Skeletal muscle tissue (tissue), 4 donors: ENCODE results near the gene TWF2. TPM values are rescaled to one million over a fixed set of nuclear protein-coding genes. Genes with fewer than 3 reads are reported as not detected.

Experiments used
- H3K27ac ChIP-seq: one replicate; pipeline ENCODE4 v1.7.0; 2013; ENCODE audit warnings: mild to moderate bottlenecking, low read depth, low read length, inconsistent platforms
- H3K27me3 ChIP-seq, 3 donors: one replicate each; pipeline ENCODE4 v1.7.0; 2013; ENCODE audit warnings: low read length in 3 of 3; ENCODE audit not compliant: control insufficient read depth in 3 of 3, insufficient read depth in 3 of 3
- H3K36me3 ChIP-seq, 3 donors: one replicate each; pipeline ENCODE4 v1.7.0; 2013; ENCODE audit warnings: low read length in 3 of 3; ENCODE audit not compliant: control insufficient read depth in 3 of 3, insufficient read depth in 3 of 3
- H3K4me1 ChIP-seq, 3 donors: one replicate each; pipeline ENCODE4 v1.7.0; 2013; ENCODE audit warnings: low read length in 3 of 3, mild to moderate bottlenecking in 3 of 3; ENCODE audit not compliant: control insufficient read depth in 3 of 3, insufficient read depth in 3 of 3
- H3K4me3 ChIP-seq, 3 donors: one replicate each; pipeline ENCODE4 v1.7.0; 2013; ENCODE audit warnings: low read length in 3 of 3
- H3K9ac ChIP-seq, 3 donors: one replicate each; pipeline ENCODE4 v1.7.0; 2013; ENCODE audit warnings: low read length in 3 of 3, mild to moderate bottlenecking in 3 of 3, moderate library complexity in 2 of 3, low read depth in 1 of 3
- H3K9me3 ChIP-seq, 3 donors: one replicate each; pipeline ENCODE4 v1.7.0; 2013; ENCODE audit warnings: low read length in 3 of 3; ENCODE audit not compliant: control insufficient read depth in 3 of 3
- total RNA-seq: library from RNA; depleted of rRNA; stranded (reverse); fragments of >200 nt; gene quantifications from one replicate; pipeline ENCODE4 v1.2.3, GENCODE V29; 2014
- donor health status: Osteomylitis.

TWF2 gene
- total RNA-seq, 1 donor from 2014 or later = 18.8 TPM

DNA sequence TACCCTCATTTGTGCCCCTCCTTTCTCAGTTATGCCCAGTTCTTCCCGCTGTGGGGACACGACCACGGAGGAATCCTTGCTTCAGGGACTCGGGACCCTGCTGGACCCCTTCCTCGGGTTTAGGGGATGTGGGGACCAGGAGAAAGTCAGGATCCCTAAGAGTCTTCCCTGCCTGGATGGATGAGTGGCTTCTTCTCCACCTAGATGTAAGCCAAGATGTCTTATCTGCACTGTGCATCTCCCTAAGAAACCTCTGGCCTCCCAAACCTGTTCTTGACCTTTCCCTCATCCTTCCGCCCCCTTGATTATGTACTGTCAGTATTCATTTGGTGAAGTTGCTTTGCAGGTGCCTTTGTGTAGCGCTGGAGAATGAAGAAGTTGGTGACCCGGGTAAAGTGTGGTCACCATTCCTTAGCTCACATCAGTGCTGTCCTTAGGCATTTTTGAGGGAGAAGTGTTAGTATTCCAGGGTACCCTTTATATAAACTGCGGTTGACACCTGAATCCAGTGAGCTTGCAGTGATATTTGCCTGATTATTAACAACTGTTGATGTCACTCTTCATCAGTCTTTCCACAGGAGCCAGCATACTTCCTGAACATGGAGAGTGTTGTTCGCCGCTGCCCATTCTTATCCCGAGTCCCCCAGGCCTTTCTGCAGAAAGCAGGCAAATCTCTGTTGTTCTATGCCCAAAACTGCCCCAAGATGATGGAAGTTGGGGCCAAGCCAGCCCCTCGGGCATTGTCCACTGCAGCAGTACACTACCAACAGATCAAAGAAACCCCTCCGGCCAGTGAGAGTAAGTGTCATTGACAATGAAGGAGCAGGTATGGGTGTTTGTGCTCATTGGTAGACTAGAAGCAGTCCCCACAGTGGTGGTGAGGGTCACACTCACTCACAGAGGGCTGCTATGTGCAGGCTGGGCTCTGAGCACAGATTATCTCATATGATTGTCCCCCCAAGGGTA, 40.0 kb downstream of the TWF2 start:
- no peaks in the 10 kb centered on the region for H3K27me3 ChIP-seq
- H3K36me3 ChIP-seq = peaks cover 17 to 26% (median 26%) of the 10 kb centered on the region in 3 donors
- H3K4me1 ChIP-seq = peaks cover 24 to 30% (median 28%) of the 10 kb centered on the region in 3 donors
- peak overlapping the region; percentile 83 to 94 (median 94) for H3K9ac ChIP-seq
- H3K9me3 ChIP-seq = no peaks in the 10 kb centered on the region
- H3K4me3 ChIP-seq = peak overlapping the region; percentile 84 to 89 (median 85)
- H3K27ac ChIP-seq = peak overlapping the region; percentile 82

DNA sequence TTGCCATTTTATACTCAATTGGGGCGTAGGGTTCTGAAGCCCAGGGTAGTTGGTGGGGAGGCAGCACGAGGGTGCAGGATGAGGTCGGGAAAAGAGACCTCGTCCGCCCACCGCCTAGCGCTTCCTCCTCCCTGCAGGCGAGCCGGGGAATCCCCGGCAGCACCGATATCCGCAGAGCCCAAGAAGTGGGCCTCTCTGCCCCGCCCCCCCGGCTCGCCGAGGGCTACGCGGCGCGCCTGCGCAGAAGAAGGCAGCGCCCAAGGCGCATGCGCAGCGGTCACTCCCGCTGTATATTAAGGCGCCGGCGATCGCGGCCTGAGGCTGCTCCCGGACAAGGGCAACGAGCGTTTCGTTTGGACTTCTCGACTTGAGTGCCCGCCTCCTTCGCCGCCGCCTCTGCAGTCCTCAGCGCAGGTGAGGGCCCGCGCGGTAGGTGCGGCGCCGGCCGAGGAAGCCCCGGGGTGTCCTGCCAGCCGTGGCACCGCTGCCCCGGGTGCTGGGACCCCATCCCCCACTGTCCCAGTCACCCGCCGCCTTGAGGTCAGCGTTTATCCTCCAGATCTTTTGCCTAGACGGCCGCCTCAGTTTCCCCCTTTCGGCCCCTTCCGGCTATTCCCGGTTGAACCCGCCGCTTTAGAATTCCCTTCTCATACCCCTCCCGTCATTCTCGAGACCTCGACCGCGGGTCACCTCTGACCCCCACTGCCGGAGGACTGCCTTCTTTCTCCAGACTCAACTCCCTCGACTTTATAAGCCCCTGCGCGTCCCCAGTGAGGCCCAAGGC, 40.9 kb downstream of the TWF2 start, which contains the start of gene ALAS1:
TSS of gene ALAS1 (plus strand) at position 319 of the 784 bp plus-strand sequence. CDS start 1,082 bp downstream, outside the sequence.
- H3K9ac ChIP-seq = peak within 1 kb of the TSS; percentile 84 to 94 (median 94)
- no peaks in the 10 kb centered on the region for H3K9me3 ChIP-seq
- peaks cover 17% of the 10 kb centered on the region in 3 donors for H3K36me3 ChIP-seq
- peaks cover 28 to 34% (median 28%) of the 10 kb centered on the region in 3 donors for H3K4me1 ChIP-seq
- peak within 1 kb of the TSS; percentile 84 to 89 (median 85) for H3K4me3 ChIP-seq
- peak within 1 kb of the TSS; percentile 82 for H3K27ac ChIP-seq
- H3K27me3 ChIP-seq = no peaks in the 10 kb centered on the region

- Histone ChIP-seq H3K9me3 (no peaks in the 10 kb centered on the region), H3K36me3 (peaks cover 11 to 14% (median 12%) of the 10 kb centered on the region in 3 donors), H3K4me1 (peaks cover 26 to 37% (median 32%) of the 10 kb centered on the region in 3 donors), H3K27me3 (no peaks in the 10 kb centered on the region), H3K4me3 (peak overlapping the region; percentile 84 to 89 (median 85)), H3K9ac (peak overlapping the region; percentile 84 to 94 (median 94)), H3K27ac (peak overlapping the region; percentile 82)
Observed at GRCh38 chr3:52197499-52197841, 41.5 kb downstream of the TWF2 start.

DNA sequence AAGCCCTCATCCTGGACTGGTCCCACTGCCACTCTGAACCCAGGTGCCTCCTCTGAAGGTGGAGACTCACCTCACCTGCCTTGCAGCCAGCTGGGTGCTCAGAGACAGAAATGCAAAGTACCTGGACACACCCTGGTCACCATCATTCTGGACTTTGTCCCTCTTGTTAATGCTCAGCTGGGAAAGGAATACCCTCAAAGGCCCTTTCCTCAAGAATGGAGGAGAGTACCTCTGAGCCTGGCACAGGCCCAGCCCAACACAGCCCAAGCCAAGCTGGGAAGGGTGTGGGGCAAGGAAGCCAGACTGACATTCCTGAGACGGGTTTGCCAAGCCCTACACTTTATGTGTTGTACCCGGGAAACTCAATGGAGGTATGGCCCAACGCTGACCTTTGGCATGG, 42.0 kb downstream of the TWF2 start:
- H3K4me1 ChIP-seq = peaks cover 25 to 36% (median 32%) of the 10 kb centered on the region in 3 donors
- H3K9me3 ChIP-seq = no peaks in the 10 kb centered on the region
- no peak overlapping the region for H3K27ac ChIP-seq
- H3K4me3 ChIP-seq = peak overlapping the region in 1 of 3 donors; percentile 84
- H3K27me3 ChIP-seq = no peaks in the 10 kb centered on the region
- H3K36me3 ChIP-seq = peaks cover 8 to 11% (median 8%) of the 10 kb centered on the region in 3 donors
- peak overlapping the region in 2 of 3 donors; percentile 94 for H3K9ac ChIP-seq

DNA sequence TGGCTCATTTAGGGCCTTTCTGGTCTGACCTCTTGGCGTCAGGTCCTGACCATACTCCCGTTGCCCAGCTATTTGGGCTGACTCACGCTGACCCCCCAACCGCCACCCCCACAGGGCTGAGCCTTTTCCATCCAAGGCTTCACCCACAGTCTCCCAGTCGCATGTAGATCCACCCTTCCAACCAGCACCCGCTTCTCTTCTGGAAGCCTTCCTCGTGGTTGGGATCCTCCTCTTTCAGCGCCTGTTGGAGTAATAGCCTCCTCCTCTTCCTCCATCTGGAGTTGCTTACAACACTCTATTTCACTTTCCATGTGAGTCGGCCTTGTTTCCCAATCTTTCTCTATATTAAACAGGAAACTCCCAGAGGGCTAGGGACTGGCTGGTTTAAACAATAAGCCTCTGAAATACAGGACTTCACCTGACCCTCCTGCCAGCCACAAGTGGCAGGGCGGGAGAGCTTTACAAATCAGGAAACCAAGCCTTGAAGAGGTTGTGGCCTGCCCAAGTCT, 43.1 kb downstream of the TWF2 start:
- Histone ChIP-seq H3K9me3 (no peaks in the 10 kb centered on the region), H3K4me3 (no peak overlapping the region), H3K27ac (peak overlapping the region; percentile 11)

DNA sequence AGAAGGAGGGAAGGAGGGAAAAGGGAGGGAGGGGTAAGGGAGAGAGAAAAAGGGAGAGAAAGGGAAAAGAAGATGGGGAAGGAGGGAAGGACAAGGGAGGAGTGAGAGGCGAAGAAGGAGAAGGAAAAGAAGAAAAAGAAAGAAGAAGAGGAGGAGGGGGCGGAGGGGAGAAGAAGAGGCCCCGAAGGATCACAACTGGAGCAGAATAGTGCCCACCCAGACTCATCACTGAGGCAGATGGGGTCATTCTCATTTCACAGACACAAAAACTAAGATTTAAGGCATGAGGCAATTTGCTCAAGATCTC, 43.7 kb downstream of the TWF2 start:
- peaks cover 31 to 42% (median 36%) of the 10 kb centered on the region in 3 donors for H3K4me1 ChIP-seq
- no peak overlapping the region for H3K27ac ChIP-seq
- no peaks in the 10 kb centered on the region for H3K27me3 ChIP-seq
- no peak overlapping the region for H3K4me3 ChIP-seq
- no peak overlapping the region for H3K9ac ChIP-seq
- H3K36me3 ChIP-seq = peaks cover 4 to 6% (median 5%) of the 10 kb centered on the region in 3 donors
- H3K9me3 ChIP-seq = no peaks in the 10 kb centered on the region

More for the DNA sequence above, 43.1 kb downstream of the TWF2 start:
- H3K36me3 ChIP-seq = peaks cover 4 to 6% (median 5%) of the 10 kb centered on the region in 3 donors
- H3K4me1 ChIP-seq = peaks cover 25 to 36% (median 32%) of the 10 kb centered on the region in 3 donors
- no peaks in the 10 kb centered on the region for H3K27me3 ChIP-seq
- no peak overlapping the region for H3K9ac ChIP-seq

GRCh38 chr3:52194485-52195290, 44.3 kb downstream of the TWF2 start:
- Histone ChIP-seq H3K4me1 (peaks cover 35 to 48% (median 41%) of the 10 kb centered on the region in 3 donors), H3K4me3 (no peak overlapping the region), H3K9me3 (no peaks in the 10 kb centered on the region), H3K36me3 (peaks cover 4 to 6% (median 5%) of the 10 kb centered on the region in 3 donors), H3K27me3 (no peaks in the 10 kb centered on the region), H3K27ac (no peak overlapping the region), H3K9ac (no peak overlapping the region)

DNA sequence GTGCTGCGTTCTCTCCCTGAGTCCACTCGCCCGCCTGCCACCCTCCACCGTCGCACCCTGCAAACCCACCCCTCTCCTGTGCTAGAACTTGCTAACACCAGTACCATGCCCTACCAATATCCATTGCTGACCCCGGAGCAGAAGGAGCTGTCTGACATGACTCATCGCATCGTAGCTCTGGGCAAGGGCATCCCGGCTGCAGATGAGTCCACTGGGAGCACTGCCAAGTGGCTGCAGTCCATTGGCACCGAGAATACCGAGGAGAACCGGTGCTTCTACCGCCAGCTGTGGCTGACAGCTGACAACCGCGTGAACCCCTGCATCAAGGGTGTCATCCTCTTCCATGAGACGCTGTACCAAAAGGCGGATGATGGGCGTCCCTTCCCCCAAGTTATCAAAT, 45.9 kb downstream of the TWF2 start:
- H3K4me1 ChIP-seq = peaks cover 24 to 37% (median 30%) of the 10 kb centered on the region in 3 donors
- H3K9ac ChIP-seq = no peak overlapping the region
- no peak overlapping the region for H3K27ac ChIP-seq
- no peaks in the 10 kb centered on the region for H3K27me3 ChIP-seq
- H3K36me3 ChIP-seq = no peaks in the 10 kb centered on the region
- H3K4me3 ChIP-seq = no peak overlapping the region
- no peaks in the 10 kb centered on the region for H3K9me3 ChIP-seq

DNA sequence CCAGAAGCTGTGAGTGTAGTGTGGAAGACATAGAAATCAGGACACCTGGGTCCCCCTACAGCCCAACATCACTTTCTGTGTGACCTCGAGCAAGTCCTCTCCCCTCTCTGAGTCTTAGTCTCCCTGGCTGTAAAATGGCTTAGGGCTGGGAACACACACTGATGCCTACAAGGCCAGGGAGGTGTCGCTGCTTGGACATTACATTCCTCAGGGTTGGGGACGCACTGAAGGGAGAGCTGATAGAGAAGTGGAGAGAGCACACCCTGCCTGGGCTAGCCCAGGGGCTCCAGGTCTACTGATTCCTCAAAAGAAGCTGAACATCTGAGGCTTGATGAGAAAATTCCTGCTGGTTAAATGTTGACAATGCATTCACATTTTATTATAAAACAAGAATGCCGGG, 47.3 kb downstream of the TWF2 start:
- Histone ChIP-seq H3K27ac (no peak overlapping the region), H3K36me3 (no peaks in the 10 kb centered on the region), H3K9ac (no peak overlapping the region), H3K9me3 (no peaks in the 10 kb centered on the region), H3K4me1 (peaks cover 13 to 26% (median 18%) of the 10 kb centered on the region in 3 donors), H3K4me3 (no peak overlapping the region), H3K27me3 (no peaks in the 10 kb centered on the region)
